Astrocyte (in vitro differentiated cells and primary cell): Measurements from ENCODE around the gene RNASE12. TPM values are rescaled to one million over a fixed set of nuclear protein-coding genes. Genes with fewer than 3 reads are reported as not detected.
A peak's percentile ranks its signal among the peaks of the same experiment; 100 is the strongest.

ENCODE experiments used
- DNase-seq: peaks from one replicate; pipeline ENCODE4 v3.0.0-alpha.2; 2010; ENCODE audit warnings: low read depth
- FAIRE-seq: peaks from 2 replicates; lab custom pipeline; 2011; peaks lifted over from hg19 to GRCh38; lab: Jason Lieb, UNC
- H2AFZ ChIP-seq: 2 replicates; pipeline ENCODE4 v1.6.0; 2012; ENCODE audit warnings: low read depth, low read length, inconsistent platforms
- H3K27ac ChIP-seq: 2 replicates; pipeline ENCODE4 v1.5.1; 2011; ENCODE audit warnings: low read depth, low read length, inconsistent platforms
- H3K27me3 ChIP-seq: 2 replicates; pipeline ENCODE4 v1.6.0; 2011; ENCODE audit warnings: low read length, inconsistent platforms; ENCODE audit not compliant: insufficient read depth
- H3K36me3 ChIP-seq: 2 replicates; pipeline ENCODE4 v1.5.1; 2011; ENCODE audit warnings: low read length, inconsistent platforms; ENCODE audit not compliant: insufficient read depth
- H3K4me1 ChIP-seq: 2 replicates; pipeline ENCODE4 v1.5.1; 2011; ENCODE audit warnings: low read length, inconsistent platforms; ENCODE audit not compliant: insufficient read depth
- H3K4me2 ChIP-seq: 2 replicates; pipeline ENCODE4 v1.6.0; 2012; ENCODE audit warnings: low read length, inconsistent platforms
- H3K4me3 ChIP-seq: 2 replicates; pipeline ENCODE4 v1.5.1; 2011; ENCODE audit warnings: low read depth, mild to moderate bottlenecking, low read length, inconsistent platforms; ENCODE audit not compliant: insufficient read depth
- H3K79me2 ChIP-seq: 2 replicates; pipeline ENCODE4 v1.6.0; 2012; ENCODE audit warnings: mild to moderate bottlenecking, low read length, inconsistent platforms; ENCODE audit not compliant: insufficient read depth
- H3K9ac ChIP-seq: 2 replicates; pipeline ENCODE4 v1.6.0; 2012; ENCODE audit warnings: mild to moderate bottlenecking, low read length, inconsistent platforms
- H3K9me3 ChIP-seq: 2 replicates; pipeline ENCODE4 v1.5.1; 2012; ENCODE audit warnings: low read depth, mild to moderate bottlenecking, low read length, inconsistent platforms; ENCODE audit not compliant: insufficient read depth
- H4K20me1 ChIP-seq: 2 replicates; pipeline ENCODE4 v1.6.0; 2012; ENCODE audit warnings: low read length, inconsistent platforms; ENCODE audit not compliant: insufficient read depth
- H3K27ac Mint-ChIP-seq: one replicate; pipeline ENCODE4 v1.8.0; 2021; ENCODE audit warnings: mild to moderate bottlenecking, mixed read lengths; ENCODE audit not compliant: unreplicated experiment
- H3K27me3 Mint-ChIP-seq: one replicate; pipeline ENCODE4 v1.8.0; 2021; ENCODE audit warnings: low read depth, mixed read lengths; ENCODE audit not compliant: unreplicated experiment
- H3K36me3 Mint-ChIP-seq: one replicate; pipeline ENCODE4 v1.8.0; 2021; ENCODE audit warnings: low read depth, mixed read lengths; ENCODE audit not compliant: unreplicated experiment
- H3K4me1 Mint-ChIP-seq: one replicate; pipeline ENCODE4 v1.8.0; 2021; ENCODE audit warnings: low read depth, mixed read lengths; ENCODE audit not compliant: unreplicated experiment
- H3K4me3 Mint-ChIP-seq: one replicate; pipeline ENCODE4 v1.8.0; 2021; ENCODE audit warnings: mild to moderate bottlenecking, moderate library complexity, mixed read lengths; ENCODE audit not compliant: unreplicated experiment
- H3K9me3 Mint-ChIP-seq: one replicate; pipeline ENCODE4 v1.8.0; 2021; ENCODE audit warnings: mild to moderate bottlenecking, mixed read lengths; ENCODE audit not compliant: unreplicated experiment
- CTCF ChIP-seq: IDR thresholded peaks from 2 replicates; pipeline ENCODE4 v1.5.1; 2011; ENCODE audit warnings: low read depth, mild to moderate bottlenecking, inconsistent platforms, low read length, moderate library complexity; ENCODE audit not compliant: insufficient read depth
- EZH2 ChIP-seq: IDR thresholded peaks from 2 replicates; pipeline ENCODE4 v1.6.1; 2012; ENCODE audit warnings: mild to moderate bottlenecking, low read length, inconsistent platforms; ENCODE audit not compliant: insufficient read depth
- total RNA-seq: library from RNA; stranded (reverse); gene quantifications from 2 replicates; pipeline ENCODE4 v1.2.1, GENCODE V29; 2021

RNASE12 gene
- total RNA-seq, 1 donor from 2014 or later = not detected

GRCh38 chr14:20612403-20612802, 21.2 kb upstream of the RNASE12 start:
- Mint-ChIP-seq H3K4me1 (no peaks in the 10 kb centered on the region), H3K36me3 (no peaks in the 10 kb centered on the region), H3K9me3 (no peaks in the 10 kb centered on the region), H3K27me3 (no peaks in the 10 kb centered on the region), H3K27ac (no peak overlapping the region), H3K4me3 (no peak overlapping the region)
- no peaks in the 10 kb centered on the region for H3K27me3 ChIP-seq
- H3K4me2 ChIP-seq = peak overlapping the region; percentile 14
- H3K9ac ChIP-seq = no peak overlapping the region
- H3K36me3 ChIP-seq = no peaks in the 10 kb centered on the region
- no peaks in the 10 kb centered on the region for H3K4me1 ChIP-seq
- H3K4me3 ChIP-seq = no peak overlapping the region
- no peak overlapping the region for H3K27ac ChIP-seq
- DNase-seq (no peak), FAIRE-seq (no peak)
- peaks cover 6% of the 10 kb centered on the region for H4K20me1 ChIP-seq
- TF ChIP-seq EZH2 (no peak), CTCF (no peak)
- H3K79me2 ChIP-seq = no peaks in the 10 kb centered on the region
- H2AFZ ChIP-seq = no peak overlapping the region
- H3K9me3 ChIP-seq = no peaks in the 10 kb centered on the region

- Mint-ChIP-seq H3K27me3 (no peaks in the 10 kb centered on the region), H3K4me3 (no peak overlapping the region), H3K4me1 (no peaks in the 10 kb centered on the region), H3K36me3 (no peaks in the 10 kb centered on the region), H3K9me3 (no peaks in the 10 kb centered on the region), H3K27ac (no peak overlapping the region)
- TF ChIP-seq CTCF = no peak
- TF ChIP-seq EZH2 = no peak
- no peaks in the 10 kb centered on the region for H3K27me3 ChIP-seq
- H3K9me3 ChIP-seq = no peaks in the 10 kb centered on the region
- no peak overlapping the region for H3K4me2 ChIP-seq
- H3K9ac ChIP-seq = no peak overlapping the region
- no peak overlapping the region for H3K27ac ChIP-seq
- H2AFZ ChIP-seq = no peak overlapping the region
- DNase-seq = no peak
- no peaks in the 10 kb centered on the region for H3K4me1 ChIP-seq
- H4K20me1 ChIP-seq = peaks cover 6% of the 10 kb centered on the region
- FAIRE-seq = no peak
- H3K4me3 ChIP-seq = no peak overlapping the region
- H3K36me3 ChIP-seq = no peaks in the 10 kb centered on the region
- no peaks in the 10 kb centered on the region for H3K79me2 ChIP-seq
Measured at GRCh38 chr14:20611277-20611676, 20.1 kb upstream of the RNASE12 start.

- H3K27me3 Mint-ChIP-seq = no peaks in the 10 kb centered on the region
- H3K36me3 ChIP-seq = no peaks in the 10 kb centered on the region
- no peaks in the 10 kb centered on the region for H3K27me3 ChIP-seq
- H3K4me1 ChIP-seq = no peaks in the 10 kb centered on the region
- no peaks in the 10 kb centered on the region for H3K79me2 ChIP-seq
- H3K9ac ChIP-seq = peak overlapping the region; percentile 82
- peak overlapping the region; percentile 79 for H2AFZ ChIP-seq
- TF ChIP-seq EZH2 = no peak
- no peak for TF ChIP-seq CTCF
- peaks cover 6% of the 10 kb centered on the region for H4K20me1 ChIP-seq
- H3K4me2 ChIP-seq = peak overlapping the region; percentile 89
- H3K27ac ChIP-seq = peak overlapping the region; percentile 14
- peak; percentile 71 for DNase-seq
- no peaks in the 10 kb centered on the region for H3K9me3 Mint-ChIP-seq
- no peak for FAIRE-seq
- H3K4me3 ChIP-seq = peak overlapping the region; percentile 93
- H3K36me3 Mint-ChIP-seq = no peaks in the 10 kb centered on the region
- no peak overlapping the region for H3K4me3 Mint-ChIP-seq
- no peaks in the 10 kb centered on the region for H3K9me3 ChIP-seq
- H3K27ac Mint-ChIP-seq = no peak overlapping the region
- no peaks in the 10 kb centered on the region for H3K4me1 Mint-ChIP-seq
Measured at GRCh38 chr14:20610002-20610765, 19.0 kb upstream of the RNASE12 start.
